NCI-H526 (cell line): ENCODE results near the gene NAT9.
A peak's percentile ranks its signal among the peaks of the same experiment; 100 is the strongest.

Experiments used
- DNase-seq, 2 experiments: peaks; one replicate each; lab custom pipeline; 2025; lab: John Stamatoyannopoulos, UW

Gene NAT9, protein sequence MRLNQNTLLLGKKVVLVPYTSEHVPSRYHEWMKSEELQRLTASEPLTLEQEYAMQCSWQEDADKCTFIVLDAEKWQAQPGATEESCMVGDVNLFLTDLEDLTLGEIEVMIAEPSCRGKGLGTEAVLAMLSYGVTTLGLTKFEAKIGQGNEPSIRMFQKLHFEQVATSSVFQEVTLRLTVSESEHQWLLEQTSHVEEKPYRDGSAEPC

DNA sequence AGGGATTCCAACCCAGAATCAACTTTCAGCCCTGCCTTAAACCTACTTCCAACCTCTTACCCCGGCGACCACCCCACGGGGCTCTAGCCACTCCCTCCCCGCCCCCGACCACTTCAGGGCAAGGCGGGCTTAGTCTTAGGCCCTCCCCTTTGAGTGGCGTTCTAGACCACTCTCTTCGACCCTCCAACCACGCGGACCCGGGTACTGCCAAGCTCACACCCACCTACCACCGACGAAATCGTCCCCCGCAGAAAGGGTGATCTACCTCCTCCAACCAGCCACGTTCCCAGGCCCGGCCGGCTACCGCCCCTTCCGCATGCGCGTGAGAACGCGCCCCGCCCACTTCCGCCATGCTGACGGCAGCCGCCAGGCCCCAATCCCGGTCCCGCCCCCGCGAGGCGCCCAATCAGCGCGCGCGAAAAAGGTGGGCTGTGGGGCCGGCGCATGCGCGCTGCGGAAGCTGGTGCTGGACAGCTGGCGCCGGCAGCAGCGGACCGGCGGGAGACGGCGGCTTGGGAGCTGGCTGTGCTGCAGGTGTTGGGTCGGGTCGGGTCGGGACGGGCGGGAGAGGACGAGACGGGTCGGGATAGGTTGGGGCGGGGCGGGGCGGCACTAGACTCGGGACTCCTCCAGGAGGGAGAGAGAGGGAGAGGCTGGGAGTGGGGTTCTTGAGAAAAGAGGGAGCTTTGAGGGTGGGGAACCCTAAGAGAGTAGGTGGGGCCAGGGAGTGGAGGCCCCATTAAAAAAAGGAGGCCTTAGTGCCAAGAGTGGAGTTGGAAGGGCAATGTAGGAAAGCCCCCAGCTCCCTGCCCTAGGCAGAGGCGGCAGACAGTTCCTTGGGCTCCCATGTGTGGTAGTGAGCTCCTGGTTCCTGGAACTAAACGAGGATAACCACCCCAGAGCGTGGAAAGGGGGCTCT lies at the start of gene NAT9:
Gene NAT9, minus strand, starts transcription at position 302 of the 919 bp plus-strand sequence. CDS start 647 bp downstream, outside the sequence.
- peak; percentile 85 to 99 for DNase-seq

DNA sequence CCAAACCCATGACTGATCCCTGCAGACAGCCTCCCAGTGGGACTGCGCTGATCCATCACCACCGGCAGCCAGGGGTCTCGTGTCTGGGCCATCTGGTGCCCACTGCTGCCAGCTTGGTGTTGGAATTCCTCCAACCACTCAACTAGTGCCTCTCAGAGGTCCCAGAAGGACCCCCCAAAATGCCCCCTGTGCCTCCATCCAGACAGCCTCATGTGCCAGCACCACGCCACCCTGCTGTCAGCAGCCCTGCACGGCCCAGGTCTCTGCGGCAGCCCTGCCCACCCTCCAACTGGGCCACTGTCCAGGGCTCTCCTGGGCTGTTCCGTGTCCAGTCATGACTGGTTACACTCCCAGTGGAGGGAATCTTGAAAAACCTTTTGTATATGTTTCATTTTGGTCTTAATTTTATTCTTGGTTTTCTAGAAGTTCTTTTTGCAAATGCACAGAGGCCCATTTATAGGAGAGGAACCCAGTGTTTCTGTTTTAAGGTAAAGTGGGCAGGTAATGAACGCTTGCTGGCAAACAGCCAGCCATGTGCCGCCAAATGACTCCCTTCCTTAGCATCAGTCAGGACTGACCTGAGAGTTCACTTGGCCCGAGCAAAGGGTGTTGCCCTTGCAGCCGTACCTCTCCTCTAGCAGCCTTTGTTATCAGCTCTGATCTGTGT lies 48.9 kb upstream of the NAT9 start:
- no peak for DNase-seq

DNA sequence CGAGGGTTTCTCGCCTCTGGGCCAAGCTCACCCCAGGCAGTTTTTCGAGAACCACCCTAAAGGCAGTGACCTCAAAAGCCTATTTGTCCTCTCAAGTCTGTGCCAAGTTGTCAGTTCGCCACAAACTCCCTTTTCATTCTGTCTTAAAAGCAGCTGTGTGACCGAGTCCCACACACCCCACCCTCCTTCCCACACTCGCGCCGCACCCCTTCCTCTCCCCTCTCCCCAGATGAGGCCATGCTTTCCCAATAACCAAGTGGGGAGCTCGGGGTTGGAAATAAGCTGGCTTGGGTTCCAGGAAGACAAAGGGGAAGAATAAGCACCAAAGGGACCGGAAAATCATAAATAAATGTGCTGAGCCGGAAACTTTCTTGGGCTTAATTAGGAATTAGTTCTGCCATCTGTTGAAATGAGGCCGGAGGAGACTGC lies 46.8 kb upstream of the NAT9 start:
- DNase-seq, result no peak

DNA sequence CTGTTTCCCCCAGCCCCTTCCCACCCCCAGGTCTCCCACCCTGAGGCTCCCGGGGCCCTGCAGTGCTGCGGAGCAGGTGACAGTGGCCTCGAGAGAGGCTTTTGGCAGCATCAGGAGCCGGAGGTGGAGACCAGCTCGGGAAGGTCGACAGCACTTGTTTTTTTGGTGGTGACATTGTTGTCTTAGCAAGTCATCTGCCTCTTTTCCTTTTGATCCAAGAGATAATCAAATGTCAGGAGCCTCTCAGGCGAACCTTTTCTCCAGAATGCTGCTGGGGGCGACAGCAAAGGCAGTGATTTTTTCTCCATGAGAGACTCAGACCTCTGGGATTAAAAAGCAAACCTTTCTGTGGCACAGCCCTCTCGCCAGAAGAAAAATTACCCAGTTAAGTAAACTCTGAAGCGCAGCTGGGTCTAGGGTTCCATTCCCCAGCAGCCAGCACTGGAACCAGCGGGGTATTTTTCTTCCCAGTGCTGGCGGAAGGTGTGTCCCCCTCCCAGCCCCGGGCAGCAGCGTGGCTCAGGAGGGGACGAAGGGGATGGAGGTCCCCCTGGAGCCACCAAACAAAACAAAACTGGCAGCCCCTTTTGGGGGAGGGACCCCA lies 46.3 kb upstream of the NAT9 start:
- no peak for DNase-seq

DNA sequence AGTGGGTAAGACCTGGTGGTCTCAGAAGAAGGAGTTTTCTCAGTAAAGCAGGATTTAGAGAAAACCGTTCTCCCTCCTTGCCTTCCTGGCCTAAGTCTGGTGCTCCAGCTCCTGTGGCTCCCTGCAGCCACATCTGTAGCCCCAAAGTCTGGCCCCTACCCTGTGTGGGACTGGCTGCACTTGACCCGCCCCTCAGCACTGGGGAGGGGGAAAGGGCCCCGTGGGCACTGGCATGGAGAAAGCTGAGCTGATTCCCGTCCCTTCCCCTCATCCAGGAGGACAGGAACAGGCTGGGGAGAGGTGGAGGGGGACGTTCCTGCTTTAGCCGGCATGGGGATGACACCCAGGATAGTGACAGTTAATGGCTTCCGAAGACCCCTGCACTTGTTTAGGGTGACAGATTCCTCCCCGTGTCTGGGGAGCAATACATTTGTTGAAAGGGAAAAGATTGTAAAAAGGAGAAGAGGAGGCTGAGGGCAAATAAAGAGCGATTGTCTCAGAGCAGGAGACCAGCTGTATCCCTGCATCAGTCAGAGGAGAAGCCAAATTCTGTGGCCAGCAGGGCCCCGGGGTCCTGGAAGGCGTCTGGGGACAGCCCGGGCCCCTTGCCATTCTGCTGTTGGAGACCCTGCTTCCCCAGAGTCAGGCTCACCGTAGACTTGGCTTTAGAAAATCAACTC lies 45.6 kb upstream of the NAT9 start:
- no peak for DNase-seq

DNA sequence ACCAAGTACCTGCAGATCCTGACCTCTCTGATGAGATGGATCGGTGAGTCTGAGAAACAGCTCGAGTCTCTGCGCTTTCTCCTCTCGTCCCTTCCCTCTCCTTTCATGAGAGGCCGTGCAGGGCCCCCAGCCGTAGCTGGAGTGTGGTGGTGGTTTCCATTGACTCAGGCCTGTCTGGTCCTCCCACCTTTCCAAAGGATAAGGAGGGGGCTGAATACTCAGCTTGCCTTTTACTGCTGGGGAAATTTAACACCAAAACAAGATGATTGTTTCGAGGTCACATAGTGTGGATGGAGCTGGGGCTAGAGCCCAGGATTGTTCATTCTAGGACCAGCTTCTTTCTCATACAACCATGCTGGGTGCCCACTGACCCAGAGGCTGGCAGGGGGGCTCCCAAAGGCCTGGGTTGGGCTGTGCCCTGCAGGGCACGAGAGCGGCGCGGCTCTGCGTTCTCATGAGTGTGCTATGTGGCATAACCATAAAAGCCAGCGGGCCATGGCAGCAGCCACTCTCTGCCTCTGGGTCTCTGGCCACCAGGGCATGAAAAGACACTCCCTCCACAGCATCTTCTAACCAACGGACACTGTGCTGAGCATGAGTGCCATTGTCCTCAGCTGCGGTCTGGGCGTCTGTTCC lies 43.8 kb upstream of the NAT9 start:
- DNase-seq, result peak in 1 of 2 experiments; percentile 47

DNA sequence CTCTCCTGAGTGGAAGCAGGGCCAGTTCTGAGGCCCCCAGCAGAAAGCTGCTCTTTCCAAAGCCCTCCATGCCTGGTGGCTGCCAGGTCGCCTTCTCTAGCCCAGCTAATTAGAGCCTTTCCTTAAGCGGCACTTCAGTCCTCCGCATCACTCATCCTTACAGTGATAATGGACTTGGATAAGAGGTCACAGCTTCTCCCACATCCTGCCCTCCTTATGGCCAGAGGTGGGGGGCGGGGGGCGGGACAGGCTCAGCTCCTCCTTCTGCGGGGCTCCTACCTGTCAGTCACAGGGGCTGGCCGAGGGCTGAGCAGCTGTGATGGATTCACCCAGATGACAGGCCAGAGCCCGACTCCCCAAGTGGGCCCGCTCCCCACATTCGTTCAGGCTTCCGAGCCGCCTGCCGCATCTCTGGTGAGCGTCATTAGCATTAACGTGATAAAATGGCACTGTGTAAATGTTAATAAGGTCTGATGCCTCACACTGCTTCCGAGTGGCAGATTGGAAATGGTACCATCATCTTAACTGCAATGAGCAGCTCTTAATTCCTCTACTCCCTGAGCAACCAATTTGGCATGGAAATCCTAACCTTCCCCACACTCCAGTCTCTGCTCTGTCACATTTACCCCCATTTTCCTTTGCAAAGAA lies 42.3 kb upstream of the NAT9 start:
- no peak for DNase-seq

DNA sequence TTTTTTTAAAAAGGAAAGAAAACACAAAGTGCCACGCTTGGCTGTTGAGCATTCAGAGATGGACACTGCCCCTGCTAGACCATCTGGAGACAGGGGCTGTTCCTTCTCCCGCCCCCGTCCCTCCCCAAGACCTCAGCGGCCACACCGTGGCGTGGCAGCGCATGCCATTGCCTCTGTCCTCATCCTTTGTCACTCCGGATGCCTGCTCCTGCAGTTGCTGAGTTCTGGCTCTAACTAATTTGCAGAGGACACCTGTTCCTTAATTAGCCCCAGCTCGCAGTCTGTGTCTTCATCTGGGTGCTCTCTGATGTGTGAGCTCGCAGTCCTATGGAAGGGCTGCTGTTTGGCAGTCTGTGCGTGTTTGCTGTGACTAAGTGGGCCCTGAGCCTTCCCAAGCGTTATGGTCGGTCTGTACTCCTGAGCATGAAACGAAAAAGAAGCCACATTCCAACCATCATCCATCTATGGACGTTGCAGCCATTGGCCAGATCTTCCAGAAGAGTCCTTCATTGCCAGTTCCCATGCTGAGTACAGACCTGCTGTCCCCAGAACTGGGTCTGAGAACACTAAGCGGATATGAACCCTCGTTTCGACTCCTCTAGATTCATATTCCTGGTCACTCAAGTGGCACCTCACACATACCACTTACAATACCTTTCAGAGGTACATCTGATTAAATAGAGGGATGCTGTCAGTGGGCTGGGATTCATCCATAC lies 40.9 kb upstream of the NAT9 start:
- no peak for DNase-seq

DNA sequence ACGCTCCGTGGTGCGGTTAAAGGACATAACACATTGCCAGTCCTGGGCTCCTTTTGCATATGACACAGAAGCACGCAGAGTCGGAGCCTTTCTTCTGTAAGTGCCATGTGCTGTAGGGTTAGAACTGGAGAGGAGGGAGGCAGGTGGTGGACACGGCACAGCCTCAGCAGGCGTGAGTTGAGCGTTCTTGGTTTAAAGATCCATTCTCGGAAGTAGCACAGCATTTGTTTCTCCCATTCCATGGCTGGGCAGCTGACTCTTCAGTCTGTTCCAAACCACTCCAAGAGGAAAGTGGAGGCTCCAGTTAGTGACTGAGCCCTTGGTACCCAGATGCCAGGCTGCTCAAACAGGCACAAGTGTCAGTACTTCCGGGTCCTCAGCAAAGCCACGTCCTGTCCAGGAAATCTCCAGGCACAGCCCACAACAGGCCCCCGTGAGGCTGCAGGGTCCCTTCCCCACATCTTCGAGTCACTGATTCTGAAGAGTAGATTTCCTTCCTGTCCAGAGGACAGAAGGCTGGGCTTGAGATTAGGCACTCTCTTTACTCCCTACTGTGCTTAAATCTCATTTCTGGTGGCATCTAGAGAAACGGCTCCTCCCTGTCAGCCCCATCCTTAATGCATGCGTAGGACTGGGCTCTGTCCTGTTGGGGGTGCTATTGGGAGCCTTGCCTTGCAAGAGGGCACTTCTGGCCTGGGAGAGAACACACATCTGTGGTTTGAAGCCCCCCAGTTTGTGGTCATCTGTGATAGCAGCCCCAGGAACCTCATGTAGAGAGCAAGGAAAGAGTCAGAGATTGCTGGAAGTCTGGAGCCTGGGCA lies 39.6 kb upstream of the NAT9 start:
- no peak for DNase-seq

DNA sequence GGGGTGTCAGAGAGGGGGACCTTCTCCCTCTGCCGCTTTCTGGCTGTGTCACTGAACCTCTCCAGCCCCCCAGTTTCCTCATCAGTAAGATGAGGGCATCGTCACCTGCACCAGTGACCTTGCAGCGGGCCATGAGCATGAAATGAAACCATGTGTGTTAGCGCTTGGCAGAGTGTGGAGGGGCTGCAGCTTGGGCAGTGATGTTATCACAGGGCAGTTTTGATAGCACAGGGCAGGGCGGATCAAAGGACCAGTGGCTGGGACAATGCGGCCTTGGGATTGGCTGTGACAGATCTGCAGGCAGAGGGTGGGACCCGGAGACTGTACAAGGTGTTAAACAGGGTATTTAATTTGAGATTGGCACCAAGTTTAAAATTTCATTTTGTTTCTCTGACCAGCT lies 38.9 kb upstream of the NAT9 start:
- DNase-seq, result no peak

DNA sequence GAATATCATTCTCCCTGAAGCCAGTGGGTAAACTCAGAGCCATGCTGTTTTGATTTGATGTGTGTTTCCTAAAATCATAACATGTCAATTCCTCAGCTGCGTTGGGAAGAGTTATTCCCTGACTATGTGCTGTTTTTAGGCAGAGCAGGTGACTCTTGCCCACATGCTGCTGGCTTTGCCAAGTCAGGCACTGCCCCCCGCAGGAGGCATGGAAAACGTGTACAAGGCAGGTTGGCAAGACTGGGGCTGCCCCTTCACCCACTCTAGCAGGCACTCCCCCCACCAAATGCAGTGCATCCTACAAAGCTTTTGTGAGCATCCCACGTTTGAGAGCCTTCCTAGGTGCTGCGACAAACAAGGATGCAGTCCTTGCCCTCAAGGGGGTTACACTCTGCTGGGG lies 38.3 kb upstream of the NAT9 start:
- peak in 1 of 2 experiments; percentile 17 for DNase-seq

DNA sequence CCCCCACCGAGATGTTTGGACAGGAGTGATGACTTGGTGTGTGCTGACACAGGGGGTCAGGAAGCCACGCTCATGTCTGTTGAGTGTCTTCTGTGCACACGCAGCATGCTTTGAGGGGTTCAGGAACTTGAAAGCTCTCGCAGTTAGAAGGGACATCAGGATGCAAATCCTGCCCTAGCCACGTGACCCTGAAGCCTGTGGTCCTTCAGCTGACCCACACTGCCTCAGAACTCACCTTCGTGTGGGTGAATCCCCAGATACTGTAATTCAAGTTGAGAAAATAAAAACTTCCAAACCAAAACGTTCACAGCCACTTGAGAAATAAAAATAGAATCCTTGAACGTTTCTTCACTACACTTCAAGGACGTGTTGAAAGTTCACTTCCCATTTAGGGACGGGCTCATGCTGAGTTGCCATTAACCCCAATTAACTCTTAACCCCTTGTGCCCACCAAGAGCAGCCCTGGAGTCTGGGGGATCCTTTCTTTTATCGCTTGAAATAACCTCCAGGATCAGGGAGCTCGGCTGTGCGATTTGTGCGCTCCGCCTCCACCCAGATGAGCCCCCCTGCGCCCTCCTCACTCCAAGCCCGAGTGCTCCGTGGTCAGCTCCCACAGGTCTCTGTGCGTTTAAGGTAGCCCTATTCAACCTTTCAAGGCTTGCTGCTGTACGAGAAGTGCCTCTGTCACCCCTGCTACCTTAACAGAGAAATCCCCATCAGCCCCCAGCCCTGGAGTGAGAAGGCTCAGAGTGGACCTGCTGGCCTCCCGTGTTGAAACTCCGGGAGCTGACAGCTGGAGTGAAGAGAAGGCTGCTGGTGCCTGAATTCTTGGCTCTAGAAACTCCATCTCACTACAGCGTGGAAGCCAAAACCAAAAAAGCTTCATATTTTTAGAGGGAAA lies 36.2 kb upstream of the NAT9 start:
- no peak for DNase-seq

DNA sequence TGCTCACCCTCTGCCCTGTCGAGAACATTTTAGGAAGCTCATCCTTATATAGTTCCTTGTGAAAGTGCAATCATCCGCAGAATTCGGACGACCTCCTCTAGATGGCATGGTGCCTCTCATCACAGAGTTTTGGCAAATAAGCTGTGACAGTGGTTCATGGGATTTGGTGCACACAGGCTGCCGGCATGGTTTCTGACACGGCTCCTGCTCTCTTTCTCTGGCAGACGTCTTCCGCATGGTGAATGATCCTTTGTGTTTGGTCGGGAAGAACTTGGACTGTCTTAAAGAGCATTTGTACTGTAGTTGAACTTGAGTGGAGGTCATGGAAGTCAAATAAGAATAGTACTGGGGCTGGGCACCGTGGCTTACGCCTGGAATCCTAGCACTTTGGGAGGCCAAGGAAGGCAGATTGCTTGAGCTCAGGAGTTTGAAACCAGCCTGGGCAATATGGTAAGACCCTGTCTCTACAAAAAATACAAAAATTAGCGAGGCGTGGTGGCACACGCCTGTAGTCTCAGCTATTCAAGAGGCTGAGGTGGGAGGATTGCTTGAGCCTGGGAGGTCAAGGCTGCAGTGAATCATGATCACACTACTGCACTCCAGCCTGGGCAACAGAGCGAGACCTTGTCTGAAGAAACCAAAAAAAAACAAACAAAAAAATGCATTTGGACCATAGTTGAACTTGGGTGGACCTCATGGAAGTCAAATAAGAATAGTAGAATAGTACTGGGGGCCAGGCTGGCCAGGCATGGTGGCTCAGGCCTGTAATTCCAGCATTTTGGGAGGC lies 34.7 kb upstream of the NAT9 start:
- no peak for DNase-seq

DNA sequence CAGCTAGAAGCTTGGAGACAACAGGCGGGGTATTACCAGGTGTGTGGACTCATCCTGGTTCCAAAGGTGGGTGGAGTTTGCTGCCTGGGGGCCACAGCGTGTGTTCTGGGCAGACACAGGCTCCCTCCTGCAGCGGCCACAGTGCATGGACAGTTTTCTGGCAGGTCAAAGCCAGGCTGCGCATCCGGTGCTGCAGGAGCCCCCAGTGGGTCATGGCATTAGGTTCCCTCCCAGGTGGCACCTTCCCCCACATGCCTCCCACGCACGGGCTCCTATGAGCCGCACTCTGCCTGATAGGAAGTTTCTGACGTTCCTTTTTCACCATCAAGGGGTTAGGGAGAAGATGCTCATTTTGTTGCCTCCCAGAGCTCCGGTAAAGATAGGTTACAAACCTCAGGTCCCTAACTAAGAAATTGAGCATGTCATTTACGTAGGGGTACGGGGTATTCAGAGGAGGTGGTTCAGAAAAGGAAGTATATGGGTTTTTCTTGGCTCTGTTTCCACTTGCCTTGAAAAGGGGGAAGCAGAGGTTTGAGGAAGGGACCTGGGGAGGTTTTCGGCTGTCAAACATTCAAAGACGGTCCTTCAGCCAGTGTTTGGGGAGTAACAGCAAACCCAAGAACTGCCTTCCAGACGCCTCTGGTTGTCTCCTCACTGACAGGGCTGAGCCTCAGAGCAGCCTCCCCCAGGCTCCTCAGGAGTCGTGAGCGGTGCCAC lies 32.7 kb upstream of the NAT9 start:
- no peak for DNase-seq

DNA sequence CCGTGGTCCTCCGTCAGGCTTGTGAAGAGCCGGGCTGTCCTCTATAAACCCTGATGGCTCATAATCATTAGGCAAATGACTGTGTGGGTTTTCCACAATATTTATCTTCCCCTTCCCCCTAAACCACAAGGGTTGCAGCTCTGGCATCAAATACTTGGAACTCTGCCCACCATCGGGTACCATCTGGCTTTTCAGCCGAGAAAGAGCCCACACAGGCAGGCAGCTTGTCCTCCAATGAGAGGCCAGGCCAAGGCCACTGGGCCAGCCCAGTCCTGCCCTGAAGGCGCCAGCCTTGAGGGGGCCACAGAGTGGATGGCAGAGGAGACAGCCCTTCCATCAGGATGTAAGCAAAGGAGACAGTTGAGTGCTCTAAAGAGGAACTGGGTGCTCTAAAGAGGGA lies 31.8 kb upstream of the NAT9 start:
- DNase-seq, result peak; percentile 87 to 89

DNA sequence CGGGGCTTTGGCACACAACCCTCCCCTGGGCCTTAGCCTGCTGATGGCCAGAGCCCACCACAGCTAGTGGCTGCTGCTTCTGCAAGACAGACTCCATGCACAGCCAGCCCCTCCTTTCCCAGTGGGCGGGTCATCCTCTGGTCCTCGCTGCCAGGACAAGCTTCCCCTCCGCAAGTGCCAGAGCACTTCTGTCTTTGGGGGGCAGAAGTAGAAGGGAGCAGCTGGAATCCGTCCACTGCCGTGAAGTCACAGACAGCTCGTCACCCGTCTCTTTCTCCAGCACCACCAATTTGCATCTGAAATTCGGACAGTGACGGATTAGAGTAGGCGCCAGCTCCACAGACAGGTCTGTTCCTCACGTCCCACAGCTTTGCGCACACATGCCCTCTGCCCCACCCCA lies 31.3 kb upstream of the NAT9 start:
- no peak for DNase-seq

DNA sequence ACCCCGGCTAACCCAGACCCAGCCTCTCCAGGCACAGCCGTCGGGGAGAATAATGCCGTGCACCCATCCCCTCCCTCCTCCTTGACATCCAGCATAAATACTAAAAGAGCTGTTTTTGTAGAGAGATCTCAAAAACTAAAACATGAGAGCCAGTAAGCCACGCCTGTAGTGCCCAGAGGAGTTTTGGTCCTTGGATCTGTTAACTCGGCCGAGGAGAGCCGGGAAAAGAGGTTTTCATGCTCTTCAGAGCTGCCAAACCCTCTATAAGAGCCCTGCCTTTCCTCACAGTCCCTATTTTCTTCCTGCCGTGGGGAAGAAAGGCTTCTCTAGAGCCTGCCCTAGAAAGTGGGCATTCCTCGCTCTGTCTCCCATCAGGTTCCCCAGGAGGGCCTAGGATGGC lies 30.2 kb upstream of the NAT9 start:
- no peak for DNase-seq
